GM12878 (cell line): Measurements from ENCODE around the gene EIF3B. TPM values are rescaled to one million over a fixed set of nuclear protein-coding genes. Genes with fewer than 3 reads are reported as not detected.

Source experiments
- BRCA1 ChIP-seq: IDR thresholded peaks from 2 replicates; pipeline ENCODE4 v1.6.1; 2011; ENCODE audit warnings: low read depth, low read length, improper control_type of control experiment
- CHD4 ChIP-seq: fragments of 200-600 bp; sonication (generic); IDR thresholded peaks from 2 replicates; pipeline ENCODE4 v1.6.1; 2016; ENCODE audit warnings: mild to moderate bottlenecking
- EED ChIP-seq: sonication (generic); IDR thresholded peaks from 2 replicates; pipeline ENCODE4 v1.6.1; 2016; ENCODE audit warnings: antibody characterized with exemption, low read depth
- EP300 ChIP-seq, 2 experiments: fragments of 150-350 bp in 1 of 2; IDR thresholded peaks; 2 replicates each; pipeline ENCODE4 v1.6.1; 2011 to 2012; ENCODE audit warnings: low read depth in 2 of 2, low read length in 2 of 2, borderline replicate concordance in 1 of 2, improper control_type of control experiment in 1 of 2, inconsistent platforms in 1 of 2; ENCODE audit not compliant: control insufficient read depth in 1 of 2
- ESRRA ChIP-seq: IDR thresholded peaks from 2 replicates; pipeline ENCODE4 v1.6.1; 2012; ENCODE audit warnings: mild to moderate bottlenecking, low read length, improper control_type of control experiment
- FOS ChIP-seq: IDR thresholded peaks from 3 replicates; pipeline ENCODE4 v1.6.1; 2011; ENCODE audit warnings: borderline replicate concordance; ENCODE audit not compliant: insufficient read length; ENCODE audit errors: extremely low read depth
- IKZF1 ChIP-seq: fragments of 450-650 bp; conservative IDR thresholded peaks from 2 replicates; pipeline ENCODE4 v1.6.1; 2017; ENCODE audit warnings: antibody characterized with exemption, mild to moderate bottlenecking
- IKZF2 ChIP-seq, 2 experiments: fragments of 450-650 bp; IDR thresholded peaks; 2 replicates each; pipeline ENCODE4 v1.6.1; 2017; ENCODE audit warnings: mild to moderate bottlenecking in 2 of 2, moderate library complexity in 2 of 2
- NFXL1 ChIP-seq: fragments of 450-650 bp; IDR thresholded peaks from 2 replicates; pipeline ENCODE4 v1.6.1; 2017; ENCODE audit warnings: antibody characterized with exemption, mild to moderate bottlenecking, borderline replicate concordance
- NFYA ChIP-seq: IDR thresholded peaks from 2 replicates; pipeline ENCODE4 v1.6.1; 2011; ENCODE audit warnings: low read depth, mild to moderate bottlenecking, low read length, improper control_type of control experiment, borderline replicate concordance
- NFYB ChIP-seq: IDR thresholded peaks from 2 replicates; pipeline ENCODE4 v1.6.1; 2011; ENCODE audit warnings: low read depth, mild to moderate bottlenecking, low read length, improper control_type of control experiment, moderate library complexity; ENCODE audit not compliant: insufficient read depth
- NR2F1 ChIP-seq: fragments of 450-650 bp; conservative IDR thresholded peaks from 2 replicates; pipeline ENCODE4 v1.6.1; 2017; ENCODE audit warnings: mild to moderate bottlenecking
- POLR2AphosphoS2 ChIP-seq: IDR thresholded peaks from 2 replicates; pipeline ENCODE4 v1.6.1; 2011; ENCODE audit warnings: low read depth, mild to moderate bottlenecking, low read length, improper control_type of control experiment, moderate library complexity
- POLR2AphosphoS5 ChIP-seq: IDR thresholded peaks from 2 replicates; pipeline ENCODE4 v1.6.1; 2011; ENCODE audit warnings: mild to moderate bottlenecking, low read length, inconsistent platforms
- RB1 ChIP-seq: fragments of 450-650 bp; formaldehyde crosslinking; IDR thresholded peaks from 2 replicates; pipeline ENCODE4 v1.6.1; 2017; ENCODE audit warnings: mild to moderate bottlenecking, borderline replicate concordance
- RBBP5 ChIP-seq: fragments of 200-600 bp; sonication (generic); conservative IDR thresholded peaks from 2 replicates; pipeline ENCODE4 v1.6.1; 2016
- SIN3A ChIP-seq: IDR thresholded peaks from 2 replicates; pipeline ENCODE4 v1.6.1; 2012; ENCODE audit warnings: low read depth, low read length, improper control_type of control experiment
- SP1 ChIP-seq: IDR thresholded peaks from one replicate; pipeline ENCODE4 v1.6.1; 2011; ENCODE audit warnings: low read depth, low read length
- STAT1 ChIP-seq: fragments of 450-650 bp; conservative IDR thresholded peaks from 2 replicates; pipeline ENCODE4 v1.6.1; 2014; ENCODE audit warnings: antibody characterized with exemption, mild to moderate bottlenecking
- STAT3 ChIP-seq: IDR thresholded peaks from 2 replicates; pipeline ENCODE4 v1.6.1; 2011; ENCODE audit warnings: low read depth, low read length, improper control_type of control experiment
- ZNF622 ChIP-seq: fragments of 450-650 bp; IDR thresholded peaks from 2 replicates; pipeline ENCODE4 v1.6.1; 2017; ENCODE audit warnings: mild to moderate bottlenecking, inconsistent platforms
- polyA plus RNA-seq, 11 experiments: library from polyadenylated mRNA; depleted of rRNA in 4 of 11; unstranded in 6 of 11; stranded (reverse) in 5 of 11; fragments of >200 nt; fragmentation: Nextera tagmentation in 4 of 11; fragmentation: Illumina TruSeq in 1 of 11; extraction: Ambion mirVana in 4 of 11; extraction: Trizol in 1 of 11; gene quantifications; 1 replicate in 1 of 11; 2 replicates in 10 of 11; pipeline versions ENCODE4 v1.2.1 to v1.2.3, GENCODE V29; 2011 to 2016; ENCODE audit warnings: inconsistent platforms in 2 of 11, missing spikeins in 2 of 11, low read depth in 1 of 11
- total RNA-seq, 4 experiments: library from RNA; depleted of rRNA in 3 of 4; stranded (reverse); fragments of >200 nt in 3 of 4; fragmentation: Illumina TruSeq in 1 of 4; extraction: Trizol in 1 of 4; gene quantifications; 2 replicates each; pipeline versions ENCODE4 v1.2.1 to v1.2.3, GENCODE V29; 2013 to 2021
- TF ChIP-seq, protein P1 (sequence below): fragments of 150-350 bp; IDR thresholded peaks from 2 replicates; pipeline ENCODE4 v1.6.1; 2016; ENCODE audit warnings: low read depth, low read length
- TF ChIP-seq, protein P2 (sequence below): IDR thresholded peaks from 2 replicates; pipeline ENCODE4 v1.6.1; 2011; ENCODE audit warnings: mild to moderate bottlenecking, low read depth, low read length, moderate library complexity; ENCODE audit not compliant: insufficient replicate concordance
- TF ChIP-seq, protein P3 (sequence below): fragments of 450-650 bp; conservative IDR thresholded peaks from 2 replicates; pipeline ENCODE4 v1.6.1; 2017; ENCODE audit warnings: mild to moderate bottlenecking, moderate library complexity

EIF3B gene
- total and polyA plus RNA-seq, 10 of the 15 experiments (the other 5 are each of a cell fraction or from before 2014, with no cell fraction given) = 17.6 to 275 (median 153) TPM

DNA sequence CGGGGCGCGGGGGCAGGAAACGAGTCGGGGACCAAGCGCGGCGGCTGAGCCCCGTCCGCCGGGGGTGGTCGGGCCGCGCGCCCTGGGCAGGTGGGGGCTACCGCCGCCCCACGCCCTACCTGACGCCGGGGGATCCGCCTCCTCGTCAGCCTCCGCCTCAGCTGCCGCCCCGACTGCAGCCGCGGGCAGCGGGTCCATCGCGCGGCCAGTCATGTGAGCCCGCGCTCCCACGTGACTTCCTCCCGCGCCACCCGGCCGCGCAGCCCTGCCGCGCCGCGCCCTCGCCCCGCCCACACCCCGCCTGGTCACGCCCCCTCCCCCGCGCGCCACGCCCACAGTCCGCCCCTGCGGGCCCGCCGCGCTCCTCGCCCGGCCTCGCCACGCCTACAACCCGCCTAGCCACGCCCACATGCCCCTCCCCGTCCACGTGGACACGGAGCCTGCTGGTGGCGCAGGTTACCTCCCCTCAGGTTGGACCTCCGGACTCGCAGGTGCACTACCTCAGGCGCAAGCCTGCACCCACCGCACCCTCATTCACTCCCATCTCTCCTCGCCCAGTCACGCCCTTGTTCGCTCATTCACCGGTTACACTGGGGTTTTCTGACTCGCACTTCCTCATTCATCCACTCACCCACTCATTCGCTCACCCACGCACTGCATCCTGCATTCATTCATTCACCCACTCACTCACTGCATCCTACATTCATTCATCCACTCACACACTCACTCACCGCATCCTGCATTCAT, 40.2 kb upstream of the EIF3B start, which contains the start of gene SNX8 (continued):
- TF ChIP-seq BRCA1 (no peak), POLR2AphosphoS2 (0 out of 2 replicates have a peak, but pooled peaks have one; percentile 50), SP1 (peak; percentile 73), NR2F1 (peak; percentile 62), STAT1 (no peak), RBBP5 (no peak), NFXL1 (no peak), FOS (peak; percentile 19), IKZF2 (IDR thresholded peaks at IDR 0.05) (peak in 1 of 2 experiments; percentile 31; a peak in 2 of 4 replicates), POLR2AphosphoS5 (peak; percentile 74; the same call in 1 of the 2 replicates), ZNF622 (no peak), EED (no peak), IKZF1 (peak; percentile 68; the same call in 1 of the 2 replicates), CHD4 (no peak), SIN3A (peak; percentile 62; the same call in 1 of the 2 replicates), NFYA (no peak), STAT3 (no peak), ESRRA (no peak), EP300 (IDR thresholded peaks at IDR 0.05; ENCODE audit: borderline replicate concordance in 1 of 2, control insufficient read depth in 1 of 2, low read depth in 2 of 2, low read length in 2 of 2) (0 out of 4 replicates have a peak, but pooled peaks of 1 of the 2 experiments have one; percentile 15), NFYB (peak; percentile 38; the same call in 1 of the 2 replicates), RB1 (no peak)
- TF ChIP-seq, protein P1, sequence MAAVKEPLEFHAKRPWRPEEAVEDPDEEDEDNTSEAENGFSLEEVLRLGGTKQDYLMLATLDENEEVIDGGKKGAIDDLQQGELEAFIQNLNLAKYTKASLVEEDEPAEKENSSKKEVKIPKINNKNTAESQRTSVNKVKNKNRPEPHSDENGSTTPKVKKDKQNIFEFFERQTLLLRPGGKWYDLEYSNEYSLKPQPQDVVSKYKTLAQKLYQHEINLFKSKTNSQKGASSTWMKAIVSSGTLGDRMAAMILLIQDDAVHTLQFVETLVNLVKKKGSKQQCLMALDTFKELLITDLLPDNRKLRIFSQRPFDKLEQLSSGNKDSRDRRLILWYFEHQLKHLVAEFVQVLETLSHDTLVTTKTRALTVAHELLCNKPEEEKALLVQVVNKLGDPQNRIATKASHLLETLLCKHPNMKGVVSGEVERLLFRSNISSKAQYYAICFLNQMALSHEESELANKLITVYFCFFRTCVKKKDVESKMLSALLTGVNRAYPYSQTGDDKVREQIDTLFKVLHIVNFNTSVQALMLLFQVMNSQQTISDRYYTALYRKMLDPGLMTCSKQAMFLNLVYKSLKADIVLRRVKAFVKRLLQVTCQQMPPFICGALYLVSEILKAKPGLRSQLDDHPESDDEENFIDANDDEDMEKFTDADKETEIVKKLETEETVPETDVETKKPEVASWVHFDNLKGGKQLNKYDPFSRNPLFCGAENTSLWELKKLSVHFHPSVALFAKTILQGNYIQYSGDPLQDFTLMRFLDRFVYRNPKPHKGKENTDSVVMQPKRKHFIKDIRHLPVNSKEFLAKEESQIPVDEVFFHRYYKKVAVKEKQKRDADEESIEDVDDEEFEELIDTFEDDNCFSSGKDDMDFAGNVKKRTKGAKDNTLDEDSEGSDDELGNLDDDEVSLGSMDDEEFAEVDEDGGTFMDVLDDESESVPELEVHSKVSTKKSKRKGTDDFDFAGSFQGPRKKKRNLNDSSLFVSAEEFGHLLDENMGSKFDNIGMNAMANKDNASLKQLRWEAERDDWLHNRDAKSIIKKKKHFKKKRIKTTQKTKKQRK = no peak
- TF ChIP-seq, protein P2, sequence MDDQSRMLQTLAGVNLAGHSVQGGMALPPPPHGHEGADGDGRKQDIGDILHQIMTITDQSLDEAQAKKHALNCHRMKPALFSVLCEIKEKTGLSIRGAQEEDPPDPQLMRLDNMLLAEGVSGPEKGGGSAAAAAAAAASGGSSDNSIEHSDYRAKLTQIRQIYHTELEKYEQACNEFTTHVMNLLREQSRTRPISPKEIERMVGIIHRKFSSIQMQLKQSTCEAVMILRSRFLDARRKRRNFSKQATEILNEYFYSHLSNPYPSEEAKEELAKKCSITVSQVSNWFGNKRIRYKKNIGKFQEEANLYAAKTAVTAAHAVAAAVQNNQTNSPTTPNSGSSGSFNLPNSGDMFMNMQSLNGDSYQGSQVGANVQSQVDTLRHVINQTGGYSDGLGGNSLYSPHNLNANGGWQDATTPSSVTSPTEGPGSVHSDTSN = no peak
- TF ChIP-seq, protein P3, sequence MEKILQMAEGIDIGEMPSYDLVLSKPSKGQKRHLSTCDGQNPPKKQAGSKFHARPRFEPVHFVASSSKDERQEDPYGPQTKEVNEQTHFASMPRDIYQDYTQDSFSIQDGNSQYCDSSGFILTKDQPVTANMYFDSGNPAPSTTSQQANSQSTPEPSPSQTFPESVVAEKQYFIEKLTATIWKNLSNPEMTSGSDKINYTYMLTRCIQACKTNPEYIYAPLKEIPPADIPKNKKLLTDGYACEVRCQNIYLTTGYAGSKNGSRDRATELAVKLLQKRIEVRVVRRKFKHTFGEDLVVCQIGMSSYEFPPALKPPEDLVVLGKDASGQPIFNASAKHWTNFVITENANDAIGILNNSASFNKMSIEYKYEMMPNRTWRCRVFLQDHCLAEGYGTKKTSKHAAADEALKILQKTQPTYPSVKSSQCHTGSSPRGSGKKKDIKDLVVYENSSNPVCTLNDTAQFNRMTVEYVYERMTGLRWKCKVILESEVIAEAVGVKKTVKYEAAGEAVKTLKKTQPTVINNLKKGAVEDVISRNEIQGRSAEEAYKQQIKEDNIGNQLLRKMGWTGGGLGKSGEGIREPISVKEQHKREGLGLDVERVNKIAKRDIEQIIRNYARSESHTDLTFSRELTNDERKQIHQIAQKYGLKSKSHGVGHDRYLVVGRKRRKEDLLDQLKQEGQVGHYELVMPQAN = peak; percentile 46
